OCI-LY1 (cell line): Measurements from ENCODE around the gene TIMMDC1.

Experiments
- EZH2 ChIP-seq: fragments of 200-600 bp; sonication (generic), shearing (Covaris generic); IDR thresholded peaks from 2 replicates; pipeline ENCODE4 v1.8.0; 2017; ENCODE audit warnings: borderline replicate concordance, mixed run types, mild to moderate bottlenecking, antibody characterized with exemption, low read length, moderate library complexity, mixed read lengths
- TF ChIP-seq, protein P1 (sequence below): fragments of 200-600 bp; sonication (generic), shearing (Covaris generic); IDR thresholded peaks from 2 replicates; pipeline ENCODE4 v1.5.1; 2017; ENCODE audit warnings: mild to moderate bottlenecking, antibody characterized with exemption, low read length, moderate library complexity, mixed read lengths

DNA sequence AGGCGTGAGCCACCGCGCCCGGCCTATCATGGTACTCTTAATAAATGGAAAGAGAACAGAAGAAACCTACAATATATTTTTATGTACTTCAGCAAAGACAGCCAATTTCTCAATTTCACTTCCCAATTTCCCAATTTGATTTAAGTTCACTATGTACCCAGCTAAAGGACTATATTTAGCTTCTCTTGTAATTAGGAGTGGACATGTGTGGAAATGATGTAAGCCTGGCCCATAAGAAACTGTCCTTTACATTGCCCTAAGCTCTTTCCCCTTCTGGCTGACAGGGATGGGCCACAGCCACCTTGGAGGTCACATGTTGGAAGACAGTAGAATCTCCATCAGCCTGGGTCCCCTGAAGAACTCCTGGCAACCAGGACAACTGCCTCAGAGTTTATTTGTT, 41.1 kb upstream of the TIMMDC1 start:
- TF ChIP-seq, protein P1, sequence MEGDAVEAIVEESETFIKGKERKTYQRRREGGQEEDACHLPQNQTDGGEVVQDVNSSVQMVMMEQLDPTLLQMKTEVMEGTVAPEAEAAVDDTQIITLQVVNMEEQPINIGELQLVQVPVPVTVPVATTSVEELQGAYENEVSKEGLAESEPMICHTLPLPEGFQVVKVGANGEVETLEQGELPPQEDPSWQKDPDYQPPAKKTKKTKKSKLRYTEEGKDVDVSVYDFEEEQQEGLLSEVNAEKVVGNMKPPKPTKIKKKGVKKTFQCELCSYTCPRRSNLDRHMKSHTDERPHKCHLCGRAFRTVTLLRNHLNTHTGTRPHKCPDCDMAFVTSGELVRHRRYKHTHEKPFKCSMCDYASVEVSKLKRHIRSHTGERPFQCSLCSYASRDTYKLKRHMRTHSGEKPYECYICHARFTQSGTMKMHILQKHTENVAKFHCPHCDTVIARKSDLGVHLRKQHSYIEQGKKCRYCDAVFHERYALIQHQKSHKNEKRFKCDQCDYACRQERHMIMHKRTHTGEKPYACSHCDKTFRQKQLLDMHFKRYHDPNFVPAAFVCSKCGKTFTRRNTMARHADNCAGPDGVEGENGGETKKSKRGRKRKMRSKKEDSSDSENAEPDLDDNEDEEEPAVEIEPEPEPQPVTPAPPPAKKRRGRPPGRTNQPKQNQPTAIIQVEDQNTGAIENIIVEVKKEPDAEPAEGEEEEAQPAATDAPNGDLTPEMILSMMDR = no peak
- TF ChIP-seq EZH2 = no peak
